HepG2 (cell line): ENCODE measurements around the gene PGP. TPM values are rescaled to one million over a fixed set of nuclear protein-coding genes. Genes with fewer than 3 reads are reported as not detected.
A peak's percentile ranks its signal among the peaks of the same experiment; 100 is the strongest.

Experiments
- AGO1 ChIP-seq: fragments of 200-400 bp; formaldehyde crosslinking; IDR thresholded peaks from 2 replicates; pipeline ENCODE4 v1.6.1; 2017; ENCODE audit warnings: mild to moderate bottlenecking, low read depth, low read length, moderate library complexity; ENCODE audit not compliant: poor library complexity, severe bottlenecking
- ARHGAP35 ChIP-seq: sonication (generic); formaldehyde crosslinking; IDR thresholded peaks from 2 replicates; pipeline ENCODE4 v1.9.0; 2022; ENCODE audit warnings: mild to moderate bottlenecking, inconsistent platforms, moderate library complexity, missing genetic modification reagents, borderline replicate concordance
- CENPBD1 ChIP-seq: sonication (generic); formaldehyde crosslinking; IDR thresholded peaks from 2 replicates; pipeline ENCODE4 v1.8.0; 2022; ENCODE audit warnings: missing genetic modification reagents, low read depth, mild to moderate bottlenecking, borderline replicate concordance
- GMEB2 ChIP-seq: IDR thresholded peaks from 2 replicates; pipeline ENCODE4 v1.6.1; 2016; ENCODE audit warnings: missing biosample characterization, missing genetic modification reagents, low read depth
- MLX ChIP-seq: IDR thresholded peaks from 2 replicates; pipeline ENCODE4 v1.6.1; 2016
- NAIF1 ChIP-seq: sonication (generic); formaldehyde crosslinking; IDR thresholded peaks from 2 replicates; pipeline ENCODE4 v1.5.0; 2020; ENCODE audit warnings: mild to moderate bottlenecking, missing genetic modification reagents, borderline replicate concordance
- NFYB ChIP-seq: sonication (generic); formaldehyde crosslinking; IDR thresholded peaks from 2 replicates; pipeline ENCODE4 v1.4.0; 2020; ENCODE audit warnings: missing genetic modification reagents
- SETDB1 ChIP-seq: sonication (generic); formaldehyde crosslinking; IDR thresholded peaks from 2 replicates; pipeline ENCODE4 v1.5.1; 2020; ENCODE audit warnings: missing genetic modification reagents, mild to moderate bottlenecking, borderline replicate concordance
- SNRNP70 ChIP-seq: fragments of 200-400 bp; formaldehyde crosslinking; IDR thresholded peaks from 2 replicates; pipeline ENCODE4 v1.6.1; 2017; ENCODE audit warnings: mild to moderate bottlenecking, low read depth, low read length, moderate library complexity
- THAP9 ChIP-seq: sonication (generic); formaldehyde crosslinking; IDR thresholded peaks from 2 replicates; pipeline ENCODE4; 2020; ENCODE audit warnings: missing genetic modification reagents, mild to moderate bottlenecking, borderline replicate concordance
- TP53 ChIP-seq: sonication (generic); formaldehyde crosslinking; conservative IDR thresholded peaks from 2 replicates; pipeline ENCODE4 v1.4.0; 2020; ENCODE audit warnings: missing genetic modification reagents
- U2AF1 ChIP-seq: fragments of 200-400 bp; formaldehyde crosslinking; optimal IDR thresholded peaks from 2 replicates; pipeline ENCODE3; 2017; ENCODE audit warnings: mild to moderate bottlenecking, low read depth, low read length
- ZBTB1 ChIP-seq: sonication (generic); formaldehyde crosslinking; IDR thresholded peaks from 2 replicates; pipeline ENCODE4 v1.4.0; 2020; ENCODE audit warnings: missing genetic modification reagents, borderline replicate concordance
- ZNF205 ChIP-seq: IDR thresholded peaks from 2 replicates; pipeline ENCODE4 v1.6.1; 2018; ENCODE audit warnings: missing biosample characterization, missing genetic modification reagents
- ZNF274 ChIP-seq: sonication (generic); formaldehyde crosslinking; IDR thresholded peaks from 2 replicates; pipeline ENCODE4 v1.5.1; 2020; ENCODE audit warnings: mild to moderate bottlenecking, missing genetic modification reagents
- ZNF33B ChIP-seq: sonication (generic); formaldehyde crosslinking; IDR thresholded peaks from 2 replicates; pipeline ENCODE4 v1.5.1; 2020; ENCODE audit warnings: mild to moderate bottlenecking, missing genetic modification reagents
- ZNF550 ChIP-seq: sonication (generic); formaldehyde crosslinking; IDR thresholded peaks from 2 replicates; pipeline ENCODE4 v1.4.0; 2020; ENCODE audit warnings: mild to moderate bottlenecking, missing genetic modification reagents, borderline replicate concordance
- ZNF558 ChIP-seq: sonication (generic); formaldehyde crosslinking; IDR thresholded peaks from 2 replicates; pipeline ENCODE4 v1.9.0; 2022; ENCODE audit warnings: mild to moderate bottlenecking, missing genetic modification reagents, borderline replicate concordance
- ZNF569 ChIP-seq: sonication (generic); formaldehyde crosslinking; IDR thresholded peaks from 2 replicates; pipeline ENCODE4 v1.5.0; 2020; ENCODE audit warnings: mild to moderate bottlenecking, missing genetic modification reagents, moderate library complexity, borderline replicate concordance
- ZNF629 ChIP-seq: sonication (generic); formaldehyde crosslinking; conservative IDR thresholded peaks from 2 replicates; pipeline ENCODE4 v1.5.0; 2020; ENCODE audit warnings: missing genetic modification reagents
- ZNF670 ChIP-seq: sonication (generic); formaldehyde crosslinking; IDR thresholded peaks from 2 replicates; pipeline ENCODE4 v1.8.0; 2022; ENCODE audit warnings: mild to moderate bottlenecking, missing genetic modification reagents, borderline replicate concordance
- ZNF740 ChIP-seq: sonication (generic); formaldehyde crosslinking; IDR thresholded peaks from 2 replicates; pipeline ENCODE4 v1.4.0; 2020; ENCODE audit warnings: missing genetic modification reagents
- ZNF777 ChIP-seq: sonication (generic); formaldehyde crosslinking; IDR thresholded peaks from 2 replicates; pipeline ENCODE4 v1.4.0; 2020; ENCODE audit warnings: missing genetic modification reagents
- polyA plus RNA-seq, 8 experiments: library from polyadenylated mRNA; depleted of rRNA in 3 of 8; stranded (reverse) in 7 of 8; unstranded in 1 of 8; fragments of >200 nt; fragmentation: Illumina TruSeq in 4 of 8; extraction: Trizol in 4 of 8; gene quantifications; 2 replicates each; pipeline versions ENCODE4 v1.2.1 to v1.2.3, GENCODE V29; 2011 to 2016; ENCODE audit warnings: low read depth in 4 of 8, missing spikeins in 1 of 8, mixed read lengths in 1 of 8; ENCODE audit not compliant: insufficient read depth in 1 of 8
- total RNA-seq, 5 experiments: library from RNA; depleted of rRNA; stranded (reverse); fragments of >200 nt; fragmentation: Illumina TruSeq; extraction: Trizol; gene quantifications; 2 replicates each; pipeline ENCODE4 v1.2.3, GENCODE V29; 2016; ENCODE audit warnings: low read depth in 1 of 5

Gene PGP
- total and polyA plus RNA-seq, 2 of the 13 experiments (the other 11 are each of a cell fraction or from before 2014, with no cell fraction given), result 7.3 to 18.3 TPM

- TF ChIP-seq ZNF550 (CRISPR knock-in tag), result peak; percentile 81; the same call in 1 of the 2 replicates
- TF ChIP-seq ZNF205, result peak; percentile 76; the same call in 1 of the 2 replicates
- peak; percentile 81 for TF ChIP-seq ZNF274 (CRISPR knock-in tag)
- TF ChIP-seq U2AF1, result no peak
- TF ChIP-seq AGO1, result peak; percentile 77
- TF ChIP-seq ZNF33B (CRISPR knock-in tag), result no peak; the same call in 1 of the 2 replicates
- no peak; the same call in none of the 2 replicates for TF ChIP-seq NFYB (CRISPR knock-in tag)
- no peak for TF ChIP-seq SNRNP70
- no peak for TF ChIP-seq TP53 (CRISPR knock-in tag)
- 0 out of 2 replicates have a peak, but pooled peaks have one; percentile 76 for TF ChIP-seq ZBTB1
- TF ChIP-seq SETDB1 (CRISPR knock-in tag), result no peak
- no peak for TF ChIP-seq ZNF777
- TF ChIP-seq ARHGAP35 (CRISPR knock-in tag), result no peak
- peak; percentile 76 for TF ChIP-seq MLX
- no peak for TF ChIP-seq ZNF670 (CRISPR knock-in tag)
- TF ChIP-seq ZNF629 (CRISPR knock-in tag), result no peak
- peak; percentile 98 for TF ChIP-seq ZNF740 (CRISPR knock-in tag)
- no peak for TF ChIP-seq THAP9
- peak; percentile 91 for TF ChIP-seq NAIF1 (CRISPR knock-in tag)
- no peak; the same call in none of the 2 replicates for TF ChIP-seq GMEB2 (CRISPR knock-in tag)
- TF ChIP-seq ZNF569 (CRISPR knock-in tag), result no peak
- no peak for TF ChIP-seq CENPBD1 (CRISPR knock-in tag)
- peak; percentile 43; the same call in 1 of the 2 replicates for TF ChIP-seq ZNF558 (CRISPR knock-in tag)
These were observed 9.3 kb downstream of the PGP start, which contains the start of gene MLST8 (continued) for GRCh38 chr16:2205104-2205966.
